Gastrocnemius medialis (tissue), 4 donors: ENCODE measurements around the gene SND1. TPM values are rescaled to one million over a fixed set of nuclear protein-coding genes. Genes with fewer than 3 reads are reported as not detected.

Source experiments
- ATAC-seq, 2 donors: fragments of 150-250 bp; one replicate each; pipeline ENCODE4 v1.9.1; 2016
- DNase-seq, 2 donors: peaks; one replicate each; pipeline ENCODE4 v3.0.0-alpha.2; 2019
- H3K27ac ChIP-seq, 4 donors: fragments of 200-600 bp; sonication (generic); 1 replicate in 1 of 4; 2 replicates in 3 of 4; pipeline ENCODE4 v1.5.1; 2016 to 2018; ENCODE audit warnings: mild to moderate bottlenecking in 2 of 4, moderate library complexity in 1 of 4
- H3K27me3 ChIP-seq, 3 donors: fragments of 200-600 bp; sonication (generic) in 2 of 3; 1 replicate in 1 of 3; 2 replicates in 2 of 3; pipeline versions ENCODE4 v1.5.1 to v1.6.0; 2016 to 2019; ENCODE audit warnings: mild to moderate bottlenecking in 1 of 3, moderate library complexity in 1 of 3
- H3K36me3 ChIP-seq, 2 donors: fragments of 200-600 bp; sonication (generic) in 1 of 2; one replicate each; pipeline ENCODE4 v1.5.1; 2017 to 2018
- H3K4me1 ChIP-seq, 2 donors: fragments of 200-600 bp; sonication (generic) in 1 of 2; one replicate each; pipeline ENCODE4 v1.5.1; 2016 to 2017; ENCODE audit warnings: mild to moderate bottlenecking in 2 of 2
- H3K4me3 ChIP-seq, 4 donors: fragments of 200-600 bp; sonication (generic) in 3 of 4; 1 replicate in 1 of 4; 2 replicates in 3 of 4; pipeline ENCODE4 v1.5.1; 2016 to 2019; ENCODE audit warnings: mild to moderate bottlenecking in 2 of 4
- H3K9me3 ChIP-seq, 3 donors: fragments of 200-600 bp; sonication (generic) in 2 of 3; 1 replicate in 1 of 3; 2 replicates in 2 of 3; pipeline ENCODE4 v1.5.1; 2016 to 2019
- POLR2A ChIP-seq, 2 donors: fragments of 450-650 bp; IDR thresholded peaks; one replicate each; pipeline ENCODE4 v1.6.1; 2017; ENCODE audit warnings: antibody characterized with exemption in 2 of 2, mild to moderate bottlenecking in 2 of 2, moderate library complexity in 2 of 2
- in situ Hi-C, 4 donors: fragments of 200-750 bp; cut with MboI; loops; one replicate each; pipeline versions ENCODE4 v1.15.0 to v1.8.0; 2017; ENCODE audit warnings: low sequenced_read_pairs in 4 of 4
- intact Hi-C: fragments of 100-400 bp; cut with DNase I; formaldehyde crosslinking; loops from one replicate; pipeline ENCODE4 v1.15.1; 2023; ENCODE audit warnings: low total_unique reads
- total RNA-seq, 4 donors: library from RNA; depleted of rRNA; stranded (reverse); fragments of >200 nt; gene quantifications; one replicate each; pipeline versions ENCODE4 v1.1.0 to v1.2.3, GENCODE V29; 2016
- TF ChIP-seq, protein P1 (sequence below), 5 experiments: fragments of 450-650 bp in 3 of 5; fragments of 200-600 bp in 2 of 5; sonication (generic) in 2 of 5; IDR thresholded peaks in 4 of 5; conservative IDR thresholded peaks in 1 of 5; 1 replicate in 4 of 5; 2 replicates in 1 of 5; pipeline ENCODE4 v1.5.1; 2016 to 2019; ENCODE audit warnings: antibody characterized with exemption in 5 of 5, mild to moderate bottlenecking in 3 of 5, moderate library complexity in 3 of 5

SND1 gene
- total RNA-seq, 4 donors from 2014 or later = 30.4 to 73.0 (median 50.3) TPM

DNA sequence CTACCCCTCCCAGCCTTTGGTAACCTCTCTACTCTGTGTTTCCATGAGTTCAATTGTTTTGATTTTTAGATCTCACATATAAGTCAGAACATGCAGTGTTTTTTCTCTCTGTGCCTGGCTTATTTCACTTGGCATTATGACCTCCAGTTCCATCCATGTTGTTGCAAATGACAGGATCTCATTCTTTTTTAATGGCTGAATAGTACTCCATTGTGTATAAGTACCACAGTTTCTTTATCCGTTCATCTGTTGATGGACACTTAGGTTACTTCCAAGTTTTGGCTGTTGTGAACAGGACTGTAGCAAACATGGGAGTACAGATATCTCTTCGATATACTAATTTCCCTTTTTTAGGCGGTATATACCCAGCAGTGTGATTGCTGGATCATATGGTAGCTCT, 237.7 kb downstream of the SND1 start:
- Histone ChIP-seq H3K27me3 (no peaks in the 10 kb centered on the region), H3K4me3 (no peak overlapping the region), H3K4me1 (peaks cover 6 to 13% of the 10 kb centered on the region in 2 donors), H3K36me3 (peaks cover 0 to 13% of the 10 kb centered on the region in 2 donors), H3K9me3 (no peaks in the 10 kb centered on the region), H3K27ac (no peak overlapping the region)
- DNase-seq (no peak), ATAC-seq (no peak)
- intact Hi-C loops (no loop called here), in situ Hi-C loops (no loop called here)
- TF ChIP-seq, protein P1, sequence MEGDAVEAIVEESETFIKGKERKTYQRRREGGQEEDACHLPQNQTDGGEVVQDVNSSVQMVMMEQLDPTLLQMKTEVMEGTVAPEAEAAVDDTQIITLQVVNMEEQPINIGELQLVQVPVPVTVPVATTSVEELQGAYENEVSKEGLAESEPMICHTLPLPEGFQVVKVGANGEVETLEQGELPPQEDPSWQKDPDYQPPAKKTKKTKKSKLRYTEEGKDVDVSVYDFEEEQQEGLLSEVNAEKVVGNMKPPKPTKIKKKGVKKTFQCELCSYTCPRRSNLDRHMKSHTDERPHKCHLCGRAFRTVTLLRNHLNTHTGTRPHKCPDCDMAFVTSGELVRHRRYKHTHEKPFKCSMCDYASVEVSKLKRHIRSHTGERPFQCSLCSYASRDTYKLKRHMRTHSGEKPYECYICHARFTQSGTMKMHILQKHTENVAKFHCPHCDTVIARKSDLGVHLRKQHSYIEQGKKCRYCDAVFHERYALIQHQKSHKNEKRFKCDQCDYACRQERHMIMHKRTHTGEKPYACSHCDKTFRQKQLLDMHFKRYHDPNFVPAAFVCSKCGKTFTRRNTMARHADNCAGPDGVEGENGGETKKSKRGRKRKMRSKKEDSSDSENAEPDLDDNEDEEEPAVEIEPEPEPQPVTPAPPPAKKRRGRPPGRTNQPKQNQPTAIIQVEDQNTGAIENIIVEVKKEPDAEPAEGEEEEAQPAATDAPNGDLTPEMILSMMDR (IDR thresholded peaks at IDR 0.05 in 4 of 5, conservative IDR thresholded peaks at IDR 0.05 in 1 of 5) = no peak
- no peak for TF ChIP-seq POLR2A (IDR thresholded peaks at IDR 0.05)

DNA sequence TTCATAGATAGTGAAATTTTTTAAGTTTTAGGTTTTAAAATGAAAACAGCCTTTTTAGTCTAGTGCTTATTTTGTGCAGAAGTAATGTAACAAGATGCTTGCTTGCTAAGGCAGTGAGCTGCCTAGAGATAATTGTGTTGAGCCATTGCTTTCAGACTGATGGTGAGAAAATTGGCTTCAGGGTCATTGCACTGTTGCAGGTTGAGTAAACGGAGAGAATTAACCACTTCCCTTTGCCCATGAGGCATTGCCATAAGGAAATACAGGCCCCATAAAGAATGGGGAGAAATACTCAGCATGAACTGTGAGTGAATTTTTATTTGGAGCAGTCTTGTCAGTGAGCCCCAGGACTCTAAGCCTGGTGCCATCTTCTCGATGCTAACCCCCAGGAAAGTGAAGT, 238.7 kb downstream of the SND1 start:
- intact Hi-C loops (no loop called here), in situ Hi-C loops (no loop called here)
- ATAC-seq (no peak), DNase-seq (no peak)
- Histone ChIP-seq H3K9me3 (no peaks in the 10 kb centered on the region), H3K4me3 (no peak overlapping the region), H3K4me1 (peaks cover 4 to 6% of the 10 kb centered on the region in 2 donors), H3K27ac (no peak overlapping the region), H3K36me3 (peaks cover 0 to 13% of the 10 kb centered on the region in 2 donors), H3K27me3 (no peaks in the 10 kb centered on the region)
- TF ChIP-seq, protein P1 (IDR thresholded peaks at IDR 0.05 in 4 of 5, conservative IDR thresholded peaks at IDR 0.05 in 1 of 5) = no peak
- no peak for TF ChIP-seq POLR2A (IDR thresholded peaks at IDR 0.05)

DNA sequence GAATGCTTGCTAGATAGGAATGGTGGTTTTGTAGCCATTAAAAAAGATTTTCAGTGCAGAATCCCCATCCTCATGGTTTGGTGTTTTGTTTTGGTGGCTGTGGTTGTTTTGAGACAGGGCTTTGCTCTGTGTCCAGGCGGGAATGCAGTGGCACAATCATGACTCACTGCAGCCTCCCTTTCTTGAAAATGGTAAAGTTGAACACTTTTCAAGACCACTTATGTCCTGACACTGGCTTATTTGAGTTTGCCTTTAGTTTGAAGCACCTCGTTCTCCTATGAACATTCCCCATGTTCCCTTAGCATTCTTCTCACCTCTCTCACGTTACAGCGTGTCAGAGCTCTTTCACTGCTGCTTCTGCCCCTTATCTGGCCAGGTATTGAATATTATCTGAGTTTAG, 239.2 kb downstream of the SND1 start:
- no peaks in the 10 kb centered on the region for H3K9me3 ChIP-seq
- no peak overlapping the region for H3K27ac ChIP-seq
- no peak for TF ChIP-seq POLR2A (IDR thresholded peaks at IDR 0.05)
- TF ChIP-seq, protein P1 (IDR thresholded peaks at IDR 0.05 in 4 of 5, conservative IDR thresholded peaks at IDR 0.05 in 1 of 5) = no peak
- H3K36me3 ChIP-seq = peaks cover 0 to 13% of the 10 kb centered on the region in 2 donors
- peaks cover 0 to 2% of the 10 kb centered on the region in 2 donors for H3K4me1 ChIP-seq
- intact Hi-C loops (no loop called here), in situ Hi-C loops (no loop called here)
- H3K4me3 ChIP-seq = no peak overlapping the region
- DNase-seq = no peak
- H3K27me3 ChIP-seq = no peaks in the 10 kb centered on the region
- no peak for ATAC-seq

DNA sequence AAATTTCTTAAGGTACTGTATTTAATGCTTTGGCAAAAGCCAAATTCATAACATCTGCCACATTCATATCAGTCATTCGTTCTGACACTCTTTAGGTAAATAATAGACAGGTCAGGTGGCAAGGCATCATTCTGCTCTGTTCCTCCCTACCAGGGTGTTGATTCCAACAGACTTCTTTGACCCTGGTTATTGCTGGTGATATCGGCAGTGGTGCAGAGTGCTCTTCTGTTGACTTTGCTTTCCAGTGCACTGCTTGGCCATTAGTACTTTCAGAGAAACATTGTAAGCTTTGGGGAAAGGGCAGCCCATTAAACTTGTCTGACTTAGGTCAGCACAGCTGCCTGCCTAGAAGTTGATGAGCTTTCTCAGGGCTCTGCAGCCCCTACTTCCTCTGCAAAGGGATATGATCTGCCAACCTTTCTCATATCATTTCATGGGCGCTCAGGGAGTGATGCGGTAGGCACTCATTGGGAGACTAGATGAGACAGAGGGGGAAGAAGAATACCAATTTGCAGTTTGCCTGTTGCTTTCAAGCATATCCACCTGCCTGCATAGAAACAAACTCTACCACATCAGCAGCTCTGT, 240.0 kb downstream of the SND1 start:
- no peaks in the 10 kb centered on the region for H3K9me3 ChIP-seq
- no peak overlapping the region for H3K4me3 ChIP-seq
- peaks cover 0 to 13% of the 10 kb centered on the region in 2 donors for H3K36me3 ChIP-seq
- H3K4me1 ChIP-seq = no peaks in the 10 kb centered on the region
- H3K27me3 ChIP-seq = no peaks in the 10 kb centered on the region
- DNase-seq = no peak
- no peak overlapping the region for H3K27ac ChIP-seq
- no peak for ATAC-seq
- in situ Hi-C loops (no loop called here), intact Hi-C loops (no loop called here)
- TF ChIP-seq POLR2A (IDR thresholded peaks at IDR 0.05) = no peak
- TF ChIP-seq, protein P1 (IDR thresholded peaks at IDR 0.05 in 4 of 5, conservative IDR thresholded peaks at IDR 0.05 in 1 of 5) = no peak
